Measurements from ENCODE around the gene SBNO1.

The SBNO1 gene

GRCh38 chr12:123278101-123278627, 86.5 kb downstream of the SBNO1 start:
- Histone ChIP-seq H3K36me3 (ENCODE audit: insufficient read depth, low read length) (no peaks in the 10 kb centered on the region), H3K4me1 (ENCODE audit: insufficient read depth, low read length, severe bottlenecking) (peaks cover 7% of the 10 kb centered on the region), H3K4me3 (ENCODE audit: low read depth, low read length, poor library complexity, severe bottlenecking) (no peak overlapping the region), H2AFZ (ENCODE audit: low read length) (peak overlapping the region; percentile 75; the same call in 1 of the 2 replicates), H3K9me3 (ENCODE audit: low read length) (no peaks in the 10 kb centered on the region), H3K9ac (ENCODE audit: low read length) (no peak overlapping the region), H4K20me1 (ENCODE audit: insufficient read depth, low read length) (no peaks in the 10 kb centered on the region), H3F3A (ENCODE audit: insufficient read depth, low read length) (no peaks in the 10 kb centered on the region), H3K27me3 (ENCODE audit: insufficient read depth, low read length) (no peaks in the 10 kb centered on the region), H3K4me2 (ENCODE audit: low read length) (peak overlapping the region; percentile 47; the same call in 1 of the 2 replicates), H3K27ac (ENCODE audit: low read depth, low read length, poor library complexity, severe bottlenecking) (peak overlapping the region; percentile 52), H3K79me2 (ENCODE audit: insufficient read depth, low read length) (no peaks in the 10 kb centered on the region), H3K9me2 (ENCODE audit: low read depth, low read length) (no peaks in the 10 kb centered on the region)
- TF ChIP-seq, protein P1, sequence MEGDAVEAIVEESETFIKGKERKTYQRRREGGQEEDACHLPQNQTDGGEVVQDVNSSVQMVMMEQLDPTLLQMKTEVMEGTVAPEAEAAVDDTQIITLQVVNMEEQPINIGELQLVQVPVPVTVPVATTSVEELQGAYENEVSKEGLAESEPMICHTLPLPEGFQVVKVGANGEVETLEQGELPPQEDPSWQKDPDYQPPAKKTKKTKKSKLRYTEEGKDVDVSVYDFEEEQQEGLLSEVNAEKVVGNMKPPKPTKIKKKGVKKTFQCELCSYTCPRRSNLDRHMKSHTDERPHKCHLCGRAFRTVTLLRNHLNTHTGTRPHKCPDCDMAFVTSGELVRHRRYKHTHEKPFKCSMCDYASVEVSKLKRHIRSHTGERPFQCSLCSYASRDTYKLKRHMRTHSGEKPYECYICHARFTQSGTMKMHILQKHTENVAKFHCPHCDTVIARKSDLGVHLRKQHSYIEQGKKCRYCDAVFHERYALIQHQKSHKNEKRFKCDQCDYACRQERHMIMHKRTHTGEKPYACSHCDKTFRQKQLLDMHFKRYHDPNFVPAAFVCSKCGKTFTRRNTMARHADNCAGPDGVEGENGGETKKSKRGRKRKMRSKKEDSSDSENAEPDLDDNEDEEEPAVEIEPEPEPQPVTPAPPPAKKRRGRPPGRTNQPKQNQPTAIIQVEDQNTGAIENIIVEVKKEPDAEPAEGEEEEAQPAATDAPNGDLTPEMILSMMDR (IDR thresholded peaks at IDR 0.05; ENCODE audit: low read length): no peak
- TF ChIP-seq EZH2 (IDR thresholded peaks at IDR 0.05; ENCODE audit: borderline replicate concordance, low read length): no peak

DNA sequence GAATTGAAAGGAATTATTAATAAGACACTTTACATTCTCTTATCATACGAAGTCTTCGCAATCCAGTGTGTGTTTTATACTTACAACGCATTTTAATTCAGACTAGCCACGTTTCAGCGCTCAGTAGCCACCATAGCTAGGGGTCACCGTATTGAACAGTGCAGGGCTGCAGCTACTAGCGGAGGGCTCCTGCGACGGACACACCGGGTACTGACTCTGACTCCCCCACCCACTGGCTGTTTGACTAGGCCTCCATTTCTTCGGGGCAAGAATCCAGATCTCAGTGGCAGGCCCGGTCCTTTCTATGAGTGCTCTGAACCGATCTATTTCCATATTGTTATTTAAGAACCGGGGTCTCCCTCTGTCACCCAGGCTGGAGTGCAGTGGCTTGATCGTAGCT, 91.5 kb downstream of the SBNO1 start:
- Histone ChIP-seq H3K27ac (ENCODE audit: low read depth, low read length, poor library complexity, severe bottlenecking) (no peak overlapping the region), H3K4me1 (ENCODE audit: insufficient read depth, low read length, severe bottlenecking) (peaks cover 29% of the 10 kb centered on the region), H4K20me1 (ENCODE audit: insufficient read depth, low read length) (no peaks in the 10 kb centered on the region), H3K79me2 (ENCODE audit: insufficient read depth, low read length) (peaks cover 12% of the 10 kb centered on the region), H3K36me3 (ENCODE audit: insufficient read depth, low read length) (no peaks in the 10 kb centered on the region), H2AFZ (ENCODE audit: low read length) (no peak overlapping the region), H3K27me3 (ENCODE audit: insufficient read depth, low read length) (no peaks in the 10 kb centered on the region), H3K9me3 (ENCODE audit: low read length) (no peaks in the 10 kb centered on the region), H3K9ac (ENCODE audit: low read length) (no peak overlapping the region), H3K4me2 (ENCODE audit: low read length) (no peak overlapping the region), H3F3A (ENCODE audit: insufficient read depth, low read length) (no peaks in the 10 kb centered on the region), H3K4me3 (ENCODE audit: low read depth, low read length, poor library complexity, severe bottlenecking) (no peak overlapping the region), H3K9me2 (ENCODE audit: low read depth, low read length) (no peaks in the 10 kb centered on the region)
- TF ChIP-seq, protein P1 (IDR thresholded peaks at IDR 0.05; ENCODE audit: low read length): no peak
- no peak for TF ChIP-seq EZH2 (IDR thresholded peaks at IDR 0.05; ENCODE audit: borderline replicate concordance, low read length)

DNA sequence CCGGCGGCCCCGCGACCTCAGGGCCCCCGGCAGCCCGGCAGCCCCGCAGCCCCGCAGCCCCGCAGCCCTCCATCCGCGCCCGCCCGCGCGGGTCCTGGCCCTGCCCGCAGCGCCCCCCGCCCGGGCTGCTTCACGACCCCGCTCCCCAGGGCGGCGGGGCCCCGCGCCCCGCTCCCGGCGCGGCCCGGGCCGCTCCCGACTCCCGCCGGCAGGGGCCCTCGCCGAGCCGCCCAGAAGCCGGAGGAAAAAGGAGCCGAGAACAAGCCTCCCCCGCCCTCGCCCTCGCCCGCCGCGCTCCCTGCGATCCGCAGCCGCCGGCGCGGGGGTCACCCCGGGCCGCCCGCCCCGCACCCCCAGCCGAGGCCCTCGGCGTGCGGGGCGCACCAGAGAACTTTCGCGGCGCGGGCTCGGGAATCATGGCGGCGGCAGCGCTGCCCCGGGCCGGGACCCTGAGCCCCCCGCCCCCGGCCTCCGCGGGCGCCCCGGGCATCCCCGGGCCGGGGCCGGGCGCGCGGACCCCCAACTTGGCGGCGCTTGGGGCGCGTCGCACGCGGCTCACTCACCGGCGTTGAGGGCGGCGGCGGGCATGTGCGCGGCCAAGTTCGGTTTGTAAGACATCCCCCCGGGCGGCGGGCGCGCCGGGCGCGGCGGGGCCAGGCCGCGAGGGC, 93.5 kb downstream of the SBNO1 start:
- Histone ChIP-seq H4K20me1 (ENCODE audit: insufficient read depth, low read length) (no peaks in the 10 kb centered on the region), H3K4me2 (ENCODE audit: low read length) (peak overlapping the region; percentile 99), H3F3A (ENCODE audit: insufficient read depth, low read length) (no peaks in the 10 kb centered on the region), H3K9me2 (ENCODE audit: low read depth, low read length) (no peaks in the 10 kb centered on the region), H3K9ac (ENCODE audit: low read length) (peak overlapping the region; percentile 75), H3K27me3 (ENCODE audit: insufficient read depth, low read length) (no peaks in the 10 kb centered on the region), H3K36me3 (ENCODE audit: insufficient read depth, low read length) (peaks cover 7% of the 10 kb centered on the region; the same call in 1 of the 2 replicates), H3K9me3 (ENCODE audit: low read length) (no peaks in the 10 kb centered on the region), H3K4me1 (ENCODE audit: insufficient read depth, low read length, severe bottlenecking) (peaks cover 26% of the 10 kb centered on the region), H3K4me3 (ENCODE audit: low read depth, low read length, poor library complexity, severe bottlenecking) (peak overlapping the region; percentile 74), H2AFZ (ENCODE audit: low read length) (no peak overlapping the region), H3K27ac (ENCODE audit: low read depth, low read length, poor library complexity, severe bottlenecking) (no peak overlapping the region), H3K79me2 (ENCODE audit: insufficient read depth, low read length) (peaks cover 12% of the 10 kb centered on the region)
- TF ChIP-seq, protein P1 (IDR thresholded peaks at IDR 0.05; ENCODE audit: low read length): no peak; the same call in 1 of the 2 replicates
- TF ChIP-seq EZH2 (IDR thresholded peaks at IDR 0.05; ENCODE audit: borderline replicate concordance, low read length): no peak

Data from OCI-LY1 (cell line).